ENCODE results near the gene KIF26A. TPM values are rescaled to one million over a fixed set of nuclear protein-coding genes. Genes with fewer than 3 reads are reported as not detected.

The KIF26A gene
- total and polyA plus RNA-seq, 2 of the 4 experiments (the other 2 are of a cell fraction), result not detected

DNA sequence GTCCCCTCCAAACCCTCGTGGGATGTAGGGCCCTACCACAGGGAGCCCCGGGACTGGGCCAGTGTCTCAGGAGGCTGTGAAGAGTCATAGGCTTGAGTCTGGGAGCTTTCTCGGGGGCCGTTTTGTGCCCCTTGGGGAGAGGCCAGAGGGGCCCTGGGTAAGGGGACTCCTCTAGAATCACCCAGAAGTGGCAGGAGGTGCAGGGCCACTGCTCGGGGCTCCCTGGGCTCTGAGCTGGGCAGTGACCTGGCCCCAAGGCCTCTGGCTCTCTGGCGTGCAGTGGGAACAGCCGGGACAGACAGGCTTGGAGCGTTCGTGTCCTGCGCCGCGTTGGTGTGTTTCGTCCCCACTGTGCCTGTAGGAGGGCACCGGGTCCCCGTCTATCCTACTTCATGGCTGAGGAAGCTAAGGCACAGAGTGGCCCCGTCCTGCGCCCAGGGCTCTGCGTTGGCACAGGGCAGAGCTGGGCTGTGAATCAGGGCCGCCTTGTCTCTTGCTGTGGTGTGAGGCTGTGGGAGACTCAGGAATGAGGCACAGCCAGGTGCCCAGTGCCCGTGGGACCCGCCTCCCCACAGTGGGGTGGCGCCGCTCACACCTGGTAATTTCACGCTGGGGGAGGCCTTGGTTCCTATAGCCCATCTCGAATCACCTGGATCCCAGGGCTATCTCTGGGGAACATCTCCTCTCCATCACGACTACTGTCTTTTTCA, 23.8 kb upstream of the KIF26A start:
- Histone ChIP-seq H2BK120ac (ENCODE audit: low read depth, low read length) (no peak overlapping the region), H2BK5ac (ENCODE audit: low read depth, low read length, poor library complexity, severe bottlenecking) (no peak overlapping the region), H3K4ac (ENCODE audit: low read depth, low read length) (no peak overlapping the region), H2BK20ac (ENCODE audit: low read depth, low read length) (no peak overlapping the region), H3K27me3 (ENCODE audit: control insufficient read depth, insufficient read depth, low read length) (peaks cover 17% of the 10 kb centered on the region; the same call in 1 of the 2 replicates), H3K79me1 (ENCODE audit: low read depth in 1 of 2, low read length in 2 of 2) (no peaks in the 10 kb centered on the region), H4K5ac (ENCODE audit: low read depth, low read length) (no peak overlapping the region), H4K20me1 (ENCODE audit: insufficient read depth, low read length) (no peaks in the 10 kb centered on the region; the same call in 1 of the 2 replicates), H2BK15ac (ENCODE audit: low read depth, low read length) (no peak overlapping the region), H3K9me3 (ENCODE audit: control insufficient read depth, insufficient read depth, low read length) (no peaks in the 10 kb centered on the region), H3K23ac (ENCODE audit: low read depth, low read length) (no peak overlapping the region), H3K18ac (ENCODE audit: low read depth, low read length) (no peak overlapping the region), H2AFZ (replicated peaks; ENCODE audit: low read length, poor library complexity) (no peak overlapping the region), H3K56ac (ENCODE audit: extremely low read depth, insufficient read depth, low read length) (no peak overlapping the region), H4K8ac (ENCODE audit: low read depth in 2 of 2, low read length in 2 of 2) (no peak overlapping the region), H3K9me1 (ENCODE audit: insufficient read depth, low read length) (no peaks in the 10 kb centered on the region), H4K91ac (ENCODE audit: insufficient read depth, low read depth, low read length) (no peak overlapping the region), H2AK9ac (replicated peaks; ENCODE audit: low read depth, low read length, poor library complexity) (no peak overlapping the region), H3K9ac (ENCODE audit: low read depth, low read length) (no peak overlapping the region), H3K27ac (ENCODE audit: insufficient read depth, low read length) (no peak overlapping the region), H2AK5ac (ENCODE audit: low read depth, low read length) (no peak overlapping the region), H3K4me3 (ENCODE audit: insufficient read depth, low read depth, low read length) (no peak overlapping the region), H3K14ac (replicated peaks; ENCODE audit: low read depth, low read length) (no peak overlapping the region), H3K4me2 (ENCODE audit: low read depth, low read length) (no peak overlapping the region), H3K4me1 (ENCODE audit: control insufficient read depth, insufficient read depth, low read length) (no peaks in the 10 kb centered on the region), H3K36me3 (ENCODE audit: control insufficient read depth, insufficient read depth, low read length) (no peaks in the 10 kb centered on the region)
- intact Hi-C loops (cut with micrococcal nuclease) (no loop called here), in situ Hi-C loops (cut with MboI; ENCODE audit: low sequenced_read_pairs) (no loop called here), dilution Hi-C loops (cut with HindIII; ENCODE audit: low sequenced_read_pairs, unreplicated experiment) (no loop called here)
- 53% methylated on average over 8 of the region's 26 CpGs; no CpG with 5 or more reads in 1 of the 2 experiments for WGBS, 2 experiments (ENCODE audit: extremely low coverage in 2 of 2, insufficient read length in 1 of 2)
- BruUV-seq (replicated peaks), result no TSS peak
- no peak for TF ChIP-seq SMC3 (IDR thresholded peaks at IDR 0.05; ENCODE audit: low read depth, low read length)
- no peak for TF ChIP-seq POLR2A (IDR thresholded peaks at IDR 0.05; ENCODE audit: low read depth, low read length)
- TF ChIP-seq BHLHE40 (IDR thresholded peaks at IDR 0.05; ENCODE audit: low read depth, low read length), result no peak
- no peak for TF ChIP-seq RFX5 (IDR thresholded peaks at IDR 0.05; ENCODE audit: low read depth, low read length)
- no peak for TF ChIP-seq FOS (IDR thresholded peaks at IDR 0.05; ENCODE audit: low read depth, low read length)
- no peak for TF ChIP-seq MAZ (IDR thresholded peaks at IDR 0.05; ENCODE audit: borderline replicate concordance, low read depth, low read length)
- TF ChIP-seq MXI1 (IDR thresholded peaks at IDR 0.05; ENCODE audit: borderline replicate concordance, low read depth, low read length), result no peak
- TF ChIP-seq, protein P1, sequence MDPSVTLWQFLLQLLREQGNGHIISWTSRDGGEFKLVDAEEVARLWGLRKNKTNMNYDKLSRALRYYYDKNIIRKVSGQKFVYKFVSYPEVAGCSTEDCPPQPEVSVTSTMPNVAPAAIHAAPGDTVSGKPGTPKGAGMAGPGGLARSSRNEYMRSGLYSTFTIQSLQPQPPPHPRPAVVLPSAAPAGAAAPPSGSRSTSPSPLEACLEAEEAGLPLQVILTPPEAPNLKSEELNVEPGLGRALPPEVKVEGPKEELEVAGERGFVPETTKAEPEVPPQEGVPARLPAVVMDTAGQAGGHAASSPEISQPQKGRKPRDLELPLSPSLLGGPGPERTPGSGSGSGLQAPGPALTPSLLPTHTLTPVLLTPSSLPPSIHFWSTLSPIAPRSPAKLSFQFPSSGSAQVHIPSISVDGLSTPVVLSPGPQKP (IDR thresholded peaks at IDR 0.05; ENCODE audit: borderline replicate concordance, low read depth, low read length), result no peak
- TF ChIP-seq CEBPB (IDR thresholded peaks at IDR 0.05; ENCODE audit: low read depth, low read length), result no peak
- TF ChIP-seq CTCF (conservative IDR thresholded peaks at IDR 0.05; ENCODE audit: low read depth, low read length), result no peak
- no peak for TF ChIP-seq RAD21 (IDR thresholded peaks at IDR 0.05; ENCODE audit: low read length)
- no peak for TF ChIP-seq USF2 (IDR thresholded peaks at IDR 0.05; ENCODE audit: low read depth, low read length)
- no peak for TF ChIP-seq MAFK (IDR thresholded peaks at IDR 0.05; ENCODE audit: low read depth, low read length)
- no peak for TF ChIP-seq NFE2L2 (IDR thresholded peaks at IDR 0.05; ENCODE audit: low read depth, low read length)
- TF ChIP-seq CHD1 (IDR thresholded peaks at IDR 0.05; ENCODE audit: low read depth, low read length), result no peak
- TF ChIP-seq RCOR1 (IDR thresholded peaks at IDR 0.05; ENCODE audit: insufficient replicate concordance, low read length), result no peak
- ChIA-PET CTCF (no interaction called here), POLR2A (ENCODE audit: unreplicated experiment) (interaction anchor here (0.6 kb wide), 1 partner anchor 486 kb away, joined by 6 read pairs; no protein-coding TSS in a partner anchor)
- DNase-seq (no peak), ATAC-seq (ENCODE audit: low read depth) (no peak; the same call in 1 of the 2 replicates)

Data from IMR-90 (cell line).